GM12864 (cell line): ENCODE measurements around the gene RPL18.

Experiments used
- DNase-seq: peaks from one replicate; pipeline ENCODE4 v3.0.0-alpha.2; 2011; ENCODE audit warnings: low read depth
- H3K4me3 ChIP-seq: 2 replicates; pipeline ENCODE4 v1.5.1; 2011; ENCODE audit warnings: mild to moderate bottlenecking, low read depth, low read length, control low read depth
- TF ChIP-seq, protein P1 (sequence below): IDR thresholded peaks from 2 replicates; pipeline ENCODE4 v1.5.1; 2011; ENCODE audit warnings: low read depth, mild to moderate bottlenecking, moderate library complexity, low read length, control low read depth, inconsistent platforms; ENCODE audit errors: missing control alignments

The RPL18 gene

DNA sequence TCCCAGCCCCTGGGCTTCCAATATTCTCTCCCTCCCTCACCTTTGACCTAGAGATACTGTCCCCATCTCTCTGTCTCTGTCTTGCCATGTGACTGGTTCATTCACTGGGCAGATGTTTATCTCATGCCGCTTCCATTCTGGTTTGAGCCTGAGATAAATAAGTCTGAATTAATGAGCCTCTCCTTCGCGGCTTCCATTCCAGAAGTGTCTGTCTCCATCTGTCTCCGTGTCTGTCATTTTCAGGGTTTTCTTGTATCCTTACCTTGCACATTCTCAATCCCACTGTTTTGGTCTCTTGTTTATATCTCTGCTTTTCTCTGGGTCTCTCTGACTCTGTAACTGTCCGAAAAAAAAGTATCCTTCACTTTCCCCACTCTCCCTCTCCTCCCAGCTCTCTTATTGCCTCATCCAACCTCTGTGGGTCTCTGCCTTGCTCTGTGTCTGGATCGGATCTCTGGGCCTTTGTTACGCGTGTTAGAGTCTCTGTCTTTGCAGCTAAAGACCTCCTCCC lies 4.6 kb upstream of the RPL18 start:
- no peak for DNase-seq
- TF ChIP-seq, protein P1, sequence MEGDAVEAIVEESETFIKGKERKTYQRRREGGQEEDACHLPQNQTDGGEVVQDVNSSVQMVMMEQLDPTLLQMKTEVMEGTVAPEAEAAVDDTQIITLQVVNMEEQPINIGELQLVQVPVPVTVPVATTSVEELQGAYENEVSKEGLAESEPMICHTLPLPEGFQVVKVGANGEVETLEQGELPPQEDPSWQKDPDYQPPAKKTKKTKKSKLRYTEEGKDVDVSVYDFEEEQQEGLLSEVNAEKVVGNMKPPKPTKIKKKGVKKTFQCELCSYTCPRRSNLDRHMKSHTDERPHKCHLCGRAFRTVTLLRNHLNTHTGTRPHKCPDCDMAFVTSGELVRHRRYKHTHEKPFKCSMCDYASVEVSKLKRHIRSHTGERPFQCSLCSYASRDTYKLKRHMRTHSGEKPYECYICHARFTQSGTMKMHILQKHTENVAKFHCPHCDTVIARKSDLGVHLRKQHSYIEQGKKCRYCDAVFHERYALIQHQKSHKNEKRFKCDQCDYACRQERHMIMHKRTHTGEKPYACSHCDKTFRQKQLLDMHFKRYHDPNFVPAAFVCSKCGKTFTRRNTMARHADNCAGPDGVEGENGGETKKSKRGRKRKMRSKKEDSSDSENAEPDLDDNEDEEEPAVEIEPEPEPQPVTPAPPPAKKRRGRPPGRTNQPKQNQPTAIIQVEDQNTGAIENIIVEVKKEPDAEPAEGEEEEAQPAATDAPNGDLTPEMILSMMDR, result no peak
- peak overlapping the region; percentile 51 for H3K4me3 ChIP-seq

DNA sequence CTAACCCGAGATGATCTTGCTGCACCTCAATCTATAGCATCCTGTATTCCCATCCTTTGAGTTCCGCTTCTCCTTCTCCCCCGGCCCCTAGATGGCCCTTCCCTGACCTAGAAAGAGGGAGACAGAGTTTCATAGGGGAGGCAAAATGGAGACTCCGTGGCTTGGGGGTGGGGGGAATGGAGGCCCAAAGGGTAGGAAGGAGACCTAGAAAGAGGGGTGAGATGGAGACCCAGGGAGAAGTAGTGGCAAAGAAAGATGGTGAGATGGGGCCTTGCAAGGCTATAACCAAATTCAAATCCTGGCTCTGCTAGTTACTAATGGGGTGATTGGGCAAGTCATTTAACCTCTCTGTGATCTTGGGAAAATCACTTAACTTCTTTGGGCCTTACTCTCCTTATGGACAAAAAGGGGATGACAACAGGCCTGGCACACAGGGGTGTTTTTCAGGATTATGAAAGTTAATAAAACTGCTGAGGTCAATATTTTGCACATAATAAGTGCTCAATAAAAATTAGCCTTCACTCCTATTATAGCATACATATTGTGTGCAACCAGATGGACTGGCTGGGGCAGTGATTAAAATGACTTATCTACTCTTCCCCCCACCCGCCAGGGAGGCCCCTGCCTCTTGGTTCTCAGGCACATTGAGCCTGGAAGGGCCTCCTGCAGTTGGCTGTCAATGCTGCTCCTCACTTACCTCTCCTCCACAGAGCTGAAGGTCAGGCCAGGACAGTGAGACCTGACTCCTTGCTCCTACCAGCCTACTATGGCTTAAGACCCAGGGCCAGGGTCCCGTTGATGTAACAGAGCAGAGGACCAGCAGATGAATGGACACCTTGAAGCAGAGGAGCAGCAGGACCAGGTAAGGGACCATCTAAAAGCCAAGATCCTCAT lies 961 bp upstream of the RPL18 start:
- no peak for DNase-seq

DNA sequence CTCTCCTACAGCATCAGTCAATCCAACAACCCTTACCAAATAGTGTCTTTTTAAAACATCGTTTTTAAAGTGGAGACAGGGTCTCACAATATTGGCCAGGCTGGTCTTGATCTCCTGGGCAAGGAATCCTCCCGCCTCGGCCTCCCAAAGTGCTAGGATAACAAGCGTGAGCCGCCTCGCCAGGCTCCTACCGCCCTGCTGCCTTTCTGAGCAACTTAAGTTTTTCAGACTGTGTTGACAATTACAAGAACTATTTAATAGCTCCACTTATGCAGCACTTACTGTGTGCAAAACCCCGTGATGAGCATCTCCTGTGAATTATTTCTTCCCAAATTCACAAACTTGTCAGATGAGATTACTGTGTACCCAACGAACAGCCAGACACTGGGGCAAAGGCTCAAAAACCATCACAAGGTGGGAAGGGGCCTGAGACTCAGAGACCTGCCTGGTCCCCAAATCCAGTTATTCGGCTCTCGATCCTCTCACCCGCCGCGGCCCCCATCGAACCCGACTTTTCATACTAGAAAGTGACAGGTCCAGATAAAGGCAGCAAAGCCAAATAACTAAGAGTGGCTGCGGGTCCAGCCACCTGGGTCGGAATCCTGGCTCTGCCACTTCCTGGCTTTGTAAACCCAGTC lies 581 bp downstream of the RPL18 start:
- no peak for DNase-seq
- TF ChIP-seq, protein P1, result no peak
- peak overlapping the region; percentile 93 for H3K4me3 ChIP-seq

More for the DNA sequence above, 961 bp upstream of the RPL18 start:
- H3K4me3 ChIP-seq, result peak overlapping the region; percentile 93
- TF ChIP-seq, protein P1, result no peak

DNA sequence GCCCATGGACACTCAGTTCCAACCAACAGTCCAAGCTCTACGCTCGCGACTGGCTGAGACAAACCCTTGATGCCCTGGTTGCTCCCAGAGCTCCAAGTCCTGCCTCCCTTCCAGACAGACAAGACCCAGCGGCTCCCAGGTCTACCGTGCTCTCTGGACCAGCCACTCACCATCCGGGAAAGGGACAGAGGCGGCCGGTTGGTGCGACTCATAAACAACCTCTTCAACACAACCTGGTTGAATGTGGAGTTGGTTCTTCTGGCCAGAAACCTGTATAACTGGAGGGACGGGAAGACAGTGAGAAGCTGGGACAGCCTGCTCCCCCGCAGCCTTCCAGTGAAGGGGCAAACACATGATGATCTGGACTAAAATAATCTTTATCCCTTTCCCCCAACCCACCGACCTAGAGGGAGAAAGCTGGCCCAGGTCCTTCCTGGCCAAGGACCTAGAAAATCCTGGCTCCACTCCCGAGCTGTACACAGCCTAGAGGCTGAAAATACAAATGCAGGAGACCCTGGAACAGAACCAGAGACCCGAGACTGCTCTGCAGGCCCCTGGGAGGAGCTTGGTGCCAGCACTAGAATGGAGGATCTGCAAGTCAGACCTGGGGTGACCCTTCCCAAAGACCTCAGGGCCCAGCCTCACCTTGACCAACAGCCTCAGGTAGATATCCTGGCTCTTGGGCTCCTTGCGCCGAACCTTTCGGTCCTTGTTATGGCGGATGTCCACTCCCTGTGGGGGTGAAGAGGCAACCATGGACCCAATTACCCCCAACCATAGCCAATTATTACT lies 1.6 kb downstream of the RPL18 start:
- TF ChIP-seq, protein P1, result no peak
- DNase-seq, result no peak
- peak overlapping the region; percentile 93 for H3K4me3 ChIP-seq

DNA sequence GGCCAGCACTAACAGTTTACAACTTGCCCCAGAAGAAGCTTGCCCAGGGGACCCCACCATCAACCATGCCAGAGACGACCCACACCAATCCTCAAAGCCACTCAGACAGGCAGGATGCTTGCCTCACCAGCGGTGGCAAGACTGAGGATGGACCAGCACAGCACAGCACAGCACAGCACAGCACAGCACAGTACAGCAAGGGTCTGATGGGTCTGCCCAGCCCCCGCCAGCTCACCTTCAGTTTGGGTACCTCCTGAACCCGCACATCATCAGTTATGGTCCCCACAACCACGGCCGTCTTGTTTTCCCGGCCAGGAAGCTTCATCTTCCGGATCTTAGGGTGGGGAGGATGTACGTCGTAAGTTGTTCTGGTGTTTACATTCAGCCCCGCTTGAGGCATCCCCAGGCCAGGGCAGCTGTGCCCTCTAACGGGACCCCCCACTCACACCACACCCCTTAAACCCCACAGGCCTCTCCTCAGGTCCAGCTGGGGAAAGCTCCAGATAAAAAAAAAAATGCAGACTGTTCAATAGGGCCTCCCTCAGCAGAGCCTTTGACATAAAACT lies 2.4 kb downstream of the RPL18 start:
- no peak for DNase-seq
- H3K4me3 ChIP-seq, result peak overlapping the region; percentile 93
- TF ChIP-seq, protein P1, result no peak

DNA sequence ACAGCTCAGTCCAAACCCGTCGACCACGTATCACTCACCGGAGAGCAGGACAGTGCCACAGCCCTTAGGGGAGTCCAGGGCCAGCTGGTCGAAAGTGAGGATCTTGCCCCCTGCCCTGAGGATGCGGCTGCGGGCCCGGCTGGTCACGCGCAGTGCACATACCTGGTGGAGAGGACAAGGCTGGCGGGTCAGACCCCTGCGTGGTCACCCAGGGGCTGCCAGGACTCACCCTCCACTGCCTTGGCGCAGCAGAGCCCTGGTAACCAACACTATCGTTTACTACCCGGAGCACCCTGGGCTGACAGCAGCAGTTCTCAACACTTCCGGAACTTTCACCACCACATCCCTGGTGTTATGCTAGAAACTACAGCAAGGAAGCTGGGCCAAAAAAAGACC lies 2.9 kb downstream of the RPL18 start:
- H3K4me3 ChIP-seq, result no peak overlapping the region
- DNase-seq, result no peak
- TF ChIP-seq, protein P1, result no peak
